HG03378 (cell line): ENCODE data around the gene CKAP2L.
"Not testable (repeated sequence)": the region's sequence is repeated elsewhere in the genome, so short reads cannot be mapped to it uniquely, and the experiment has no call there.

Source experiments
- ATAC-seq: cut with Tn5 transposase; IDR thresholded peaks from one replicate; pipeline ENCODE4 v1.9.1; 2021; ENCODE audit warnings: mild to moderate bottlenecking, moderate library complexity; ENCODE audit not compliant: unreplicated experiment

Gene CKAP2L

GRCh38 chr2:112727276-112728028 is 37.0 kb downstream of the CKAP2L start:
- ATAC-seq, result no peak

GRCh38 chr2:112726487-112727190 is 37.8 kb downstream of the CKAP2L start:
- peak; percentile 72 for ATAC-seq

- ATAC-seq, result peak; percentile 34
Observed at GRCh38 chr2:112725545-112726457, 38.6 kb downstream of the CKAP2L start.

- no peak for ATAC-seq
Observed at GRCh38 chr2:112724591-112725525, 39.6 kb downstream of the CKAP2L start.

- no peak for ATAC-seq
Observed at GRCh38 chr2:112723995-112724394, 40.4 kb downstream of the CKAP2L start.

- ATAC-seq, result no peak
Observed at GRCh38 chr2:112723547-112723940, 40.9 kb downstream of the CKAP2L start.

GRCh38 chr2:112722816-112723546 is 41.4 kb downstream of the CKAP2L start:
- ATAC-seq, result no peak

- no peak for ATAC-seq
Observed at GRCh38 chr2:112721819-112722522, 42.4 kb downstream of the CKAP2L start.

- ATAC-seq, result no peak
Observed at GRCh38 chr2:112720785-112721184, 43.6 kb downstream of the CKAP2L start, which contains the start of gene NT5DC4. NT5DC4 (plus strand) TSS chr2:112721020; CDS start chr2:112721080, 60 bp downstream.

GRCh38 chr2:112718863-112719370 is 45.5 kb downstream of the CKAP2L start:
- no peak for ATAC-seq

- not testable (repeated sequence) for ATAC-seq
Observed at GRCh38 chr2:112716826-112717352, 47.5 kb downstream of the CKAP2L start.

GRCh38 chr2:112716094-112716493 is 48.3 kb downstream of the CKAP2L start:
- not testable (repeated sequence) for ATAC-seq

- no peak for ATAC-seq
Observed at GRCh38 chr2:112714836-112715631, 49.4 kb downstream of the CKAP2L start.

GRCh38 chr2:112714331-112714730 is 50.1 kb downstream of the CKAP2L start:
- no peak for ATAC-seq

- no peak for ATAC-seq
Observed at GRCh38 chr2:112713926-112714325, 50.5 kb downstream of the CKAP2L start.

GRCh38 chr2:112713585-112713925 is 50.9 kb downstream of the CKAP2L start:
- no peak for ATAC-seq

- ATAC-seq, result no peak
Observed at GRCh38 chr2:112712903-112713584, 51.4 kb downstream of the CKAP2L start.
